SK-N-MC (cell line): ENCODE data around the gene FAM53B.

ENCODE experiments used
- DNase-seq: peaks from one replicate; pipeline ENCODE4 v3.0.0-alpha.2; 2011; ENCODE audit warnings: low read depth, low spot score
- H3K27ac ChIP-seq: fragments of 200-600 bp; sonication (generic); 2 replicates; pipeline ENCODE4 v1.5.1; 2016; ENCODE audit warnings: mixed run types
- H3K36me3 ChIP-seq: fragments of 200-600 bp; sonication (generic); 2 replicates; pipeline ENCODE4 v1.6.1; 2017; ENCODE audit warnings: antibody characterized with exemption, low read length, mixed read lengths; ENCODE audit not compliant: insufficient read depth
- H3K4me3 ChIP-seq: fragments of 200-600 bp; sonication (generic); 2 replicates; pipeline ENCODE4 v1.5.1; 2016
- H3K9ac ChIP-seq: fragments of 200-600 bp; sonication (generic); 2 replicates; pipeline ENCODE4 v1.8.0; 2017; ENCODE audit warnings: mixed run types, mixed read lengths; ENCODE audit not compliant: insufficient read length
- H3K9me3 ChIP-seq: fragments of 200-600 bp; sonication (generic); 2 replicates; pipeline ENCODE4 v1.6.1; 2017; ENCODE audit warnings: low read depth, mild to moderate bottlenecking, antibody characterized with exemption, low read length, moderate library complexity, mixed read lengths
- EZH2 ChIP-seq: fragments of 200-600 bp; sonication (generic); IDR thresholded peaks from one replicate; pipeline ENCODE4 v1.6.1; 2017; ENCODE audit warnings: antibody characterized with exemption
- FOXP2 ChIP-seq: optimal IDR thresholded peaks from 2 replicates; pipeline ENCODE3; 2011; ENCODE audit warnings: mild to moderate bottlenecking, moderate library complexity; ENCODE audit not compliant: insufficient read depth; ENCODE audit errors: extremely low read length, control extremely low read depth
- POLR2AphosphoS5 ChIP-seq: IDR thresholded peaks from 2 replicates; pipeline ENCODE4 v1.6.1; 2012; ENCODE audit warnings: mild to moderate bottlenecking, low read depth, low read length, borderline replicate concordance

FAM53B gene

GRCh38 chr10:124733571-124734245 is 10.5 kb downstream of the FAM53B start:
- Histone ChIP-seq H3K9ac (no peak overlapping the region), H3K27ac (no peak overlapping the region), H3K36me3 (no peaks in the 10 kb centered on the region), H3K4me3 (no peak overlapping the region), H3K9me3 (no peaks in the 10 kb centered on the region)
- no peak for TF ChIP-seq EZH2
- no peak for TF ChIP-seq POLR2AphosphoS5
- TF ChIP-seq FOXP2 = no peak
- no peak for DNase-seq

- no peaks in the 10 kb centered on the region for H3K9me3 ChIP-seq
- H3K36me3 ChIP-seq = no peaks in the 10 kb centered on the region
- H3K4me3 ChIP-seq = no peak overlapping the region
- TF ChIP-seq FOXP2 (no peak), EZH2 (no peak), POLR2AphosphoS5 (no peak)
- no peak overlapping the region for H3K27ac ChIP-seq
- no peak overlapping the region for H3K9ac ChIP-seq
- no peak for DNase-seq
These were observed 11.1 kb downstream of the FAM53B start for GRCh38 chr10:124732931-124733570.

GRCh38 chr10:124731551-124731950 is 12.6 kb downstream of the FAM53B start:
- TF ChIP-seq FOXP2 (no peak), POLR2AphosphoS5 (no peak), EZH2 (no peak)
- Histone ChIP-seq H3K27ac (no peak overlapping the region), H3K9ac (no peak overlapping the region), H3K9me3 (no peaks in the 10 kb centered on the region), H3K36me3 (no peaks in the 10 kb centered on the region), H3K4me3 (no peak overlapping the region)
- no peak for DNase-seq

- no peak overlapping the region for H3K4me3 ChIP-seq
- no peak overlapping the region for H3K9ac ChIP-seq
- DNase-seq = no peak
- no peaks in the 10 kb centered on the region for H3K36me3 ChIP-seq
- TF ChIP-seq POLR2AphosphoS5 (no peak), FOXP2 (no peak), EZH2 (no peak)
- no peak overlapping the region for H3K27ac ChIP-seq
- no peaks in the 10 kb centered on the region for H3K9me3 ChIP-seq
These were observed 13.4 kb downstream of the FAM53B start for GRCh38 chr10:124730790-124731189.

- H3K36me3 ChIP-seq = no peaks in the 10 kb centered on the region
- TF ChIP-seq EZH2 = no peak
- TF ChIP-seq POLR2AphosphoS5 = no peak
- TF ChIP-seq FOXP2 = no peak
- H3K9ac ChIP-seq = no peak overlapping the region
- DNase-seq = no peak
- no peaks in the 10 kb centered on the region for H3K9me3 ChIP-seq
- H3K27ac ChIP-seq = no peak overlapping the region
- no peak overlapping the region for H3K4me3 ChIP-seq
These were observed 15.1 kb downstream of the FAM53B start for GRCh38 chr10:124728830-124729661.

- DNase-seq = no peak
- Histone ChIP-seq H3K9ac (no peak overlapping the region), H3K4me3 (no peak overlapping the region), H3K9me3 (no peaks in the 10 kb centered on the region), H3K36me3 (no peaks in the 10 kb centered on the region), H3K27ac (no peak overlapping the region)
- TF ChIP-seq FOXP2 = no peak
- TF ChIP-seq POLR2AphosphoS5 = no peak
- TF ChIP-seq EZH2 = no peak
These were observed 15.9 kb downstream of the FAM53B start for GRCh38 chr10:124728071-124728829.

GRCh38 chr10:124727361-124727960 is 16.7 kb downstream of the FAM53B start:
- H3K9ac ChIP-seq = no peak overlapping the region
- no peaks in the 10 kb centered on the region for H3K9me3 ChIP-seq
- H3K36me3 ChIP-seq = no peaks in the 10 kb centered on the region
- TF ChIP-seq POLR2AphosphoS5 (no peak), EZH2 (no peak), FOXP2 (no peak)
- H3K27ac ChIP-seq = no peak overlapping the region
- H3K4me3 ChIP-seq = no peak overlapping the region
- no peak for DNase-seq
